Prostate gland (tissue), 2 donors: ENCODE data around the gene KRTAP10-5.

Experiments used
- POLR2A ChIP-seq: fragments of 450-650 bp; IDR thresholded peaks from one replicate; pipeline ENCODE4 v1.6.1; 2016; ENCODE audit warnings: antibody characterized with exemption, mild to moderate bottlenecking
- POLR2AphosphoS5 ChIP-seq: sonication (generic); formaldehyde crosslinking; IDR thresholded peaks from one replicate; pipeline ENCODE4 v1.6.1; 2017; ENCODE audit warnings: antibody characterized with exemption
- TF ChIP-seq, protein P1 (sequence below), 4 experiments: fragments of 200-600 bp in 2 of 4; fragments of 450-650 bp in 2 of 4; sonication (generic) in 2 of 4; IDR thresholded peaks; 1 replicate in 3 of 4; 2 replicates in 1 of 4; pipeline ENCODE4 v1.5.1; 2016 to 2019; ENCODE audit warnings: antibody characterized with exemption in 4 of 4, mild to moderate bottlenecking in 2 of 4, moderate library complexity in 2 of 4

DNA sequence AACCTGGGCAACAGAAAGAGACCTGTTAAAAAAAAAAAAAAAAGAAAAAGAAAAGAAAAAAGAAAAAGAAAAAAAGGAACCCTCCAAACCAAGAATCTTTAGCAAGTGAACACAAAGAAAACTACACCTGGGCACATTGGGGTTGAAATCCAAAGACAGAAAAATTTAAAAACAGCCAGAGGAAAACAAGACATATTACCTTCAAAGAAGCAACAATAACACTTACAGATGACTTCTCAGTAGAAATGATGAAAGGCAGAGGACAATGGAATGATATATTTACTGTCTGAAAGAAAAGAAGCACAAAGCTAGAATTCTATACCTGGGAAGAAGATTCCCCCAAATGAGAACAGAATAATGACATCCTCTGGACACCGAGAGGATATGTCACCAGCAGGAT, 37.7 kb downstream of the KRTAP10-5 start:
- TF ChIP-seq, protein P1, sequence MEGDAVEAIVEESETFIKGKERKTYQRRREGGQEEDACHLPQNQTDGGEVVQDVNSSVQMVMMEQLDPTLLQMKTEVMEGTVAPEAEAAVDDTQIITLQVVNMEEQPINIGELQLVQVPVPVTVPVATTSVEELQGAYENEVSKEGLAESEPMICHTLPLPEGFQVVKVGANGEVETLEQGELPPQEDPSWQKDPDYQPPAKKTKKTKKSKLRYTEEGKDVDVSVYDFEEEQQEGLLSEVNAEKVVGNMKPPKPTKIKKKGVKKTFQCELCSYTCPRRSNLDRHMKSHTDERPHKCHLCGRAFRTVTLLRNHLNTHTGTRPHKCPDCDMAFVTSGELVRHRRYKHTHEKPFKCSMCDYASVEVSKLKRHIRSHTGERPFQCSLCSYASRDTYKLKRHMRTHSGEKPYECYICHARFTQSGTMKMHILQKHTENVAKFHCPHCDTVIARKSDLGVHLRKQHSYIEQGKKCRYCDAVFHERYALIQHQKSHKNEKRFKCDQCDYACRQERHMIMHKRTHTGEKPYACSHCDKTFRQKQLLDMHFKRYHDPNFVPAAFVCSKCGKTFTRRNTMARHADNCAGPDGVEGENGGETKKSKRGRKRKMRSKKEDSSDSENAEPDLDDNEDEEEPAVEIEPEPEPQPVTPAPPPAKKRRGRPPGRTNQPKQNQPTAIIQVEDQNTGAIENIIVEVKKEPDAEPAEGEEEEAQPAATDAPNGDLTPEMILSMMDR (IDR thresholded peaks at IDR 0.05) = no peak
- TF ChIP-seq POLR2A = no peak
- TF ChIP-seq POLR2AphosphoS5 = no peak
